WTC11 (cell line): Measurements from ENCODE around the gene KRTAP4-16.

Experiments
- TEAD1 ChIP-seq: sonication (generic); formaldehyde crosslinking; IDR thresholded peaks from 2 replicates; pipeline ENCODE4 v1.8.0; 2022; ENCODE audit warnings: mild to moderate bottlenecking, missing genetic modification reagents
- TF ChIP-seq, protein P1 (sequence below): fragments of 200-600 bp; IDR thresholded peaks from 2 replicates; pipeline ENCODE4 v1.8.0; 2022; ENCODE audit warnings: antibody characterized with exemption
- TF ChIP-seq, protein P2 (sequence below): fragments of 250-450 bp; sonication (Bioruptor Pico); IDR thresholded peaks from 2 replicates; pipeline ENCODE4 v1.9.0; 2021; ENCODE audit warnings: mild to moderate bottlenecking
- TF ChIP-seq, protein P3 (sequence below): sonication (generic); formaldehyde crosslinking; IDR thresholded peaks from 2 replicates; pipeline ENCODE4 v1.8.0; 2022; ENCODE audit warnings: mild to moderate bottlenecking, missing genetic modification reagents

DNA sequence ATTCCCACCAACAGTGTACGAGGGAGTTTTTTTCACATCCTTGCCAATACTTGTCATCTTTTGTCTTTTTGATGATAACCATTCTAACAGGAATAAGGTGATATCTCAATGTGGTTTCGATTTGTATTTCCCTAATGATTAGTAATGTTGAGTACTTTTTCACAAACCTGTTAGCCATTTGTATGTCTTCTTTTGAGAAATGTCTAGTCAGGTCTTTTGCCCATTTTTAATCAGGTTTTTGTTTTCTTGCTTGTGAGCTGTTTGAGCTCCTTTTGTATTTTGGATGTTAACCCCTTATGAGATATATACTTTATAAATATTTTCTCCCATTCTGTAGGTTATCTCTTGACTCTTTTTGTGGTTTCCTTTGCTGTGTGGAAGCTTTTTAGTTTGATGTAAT is 49.5 kb upstream of the KRTAP4-16 start:
- TF ChIP-seq, protein P1, sequence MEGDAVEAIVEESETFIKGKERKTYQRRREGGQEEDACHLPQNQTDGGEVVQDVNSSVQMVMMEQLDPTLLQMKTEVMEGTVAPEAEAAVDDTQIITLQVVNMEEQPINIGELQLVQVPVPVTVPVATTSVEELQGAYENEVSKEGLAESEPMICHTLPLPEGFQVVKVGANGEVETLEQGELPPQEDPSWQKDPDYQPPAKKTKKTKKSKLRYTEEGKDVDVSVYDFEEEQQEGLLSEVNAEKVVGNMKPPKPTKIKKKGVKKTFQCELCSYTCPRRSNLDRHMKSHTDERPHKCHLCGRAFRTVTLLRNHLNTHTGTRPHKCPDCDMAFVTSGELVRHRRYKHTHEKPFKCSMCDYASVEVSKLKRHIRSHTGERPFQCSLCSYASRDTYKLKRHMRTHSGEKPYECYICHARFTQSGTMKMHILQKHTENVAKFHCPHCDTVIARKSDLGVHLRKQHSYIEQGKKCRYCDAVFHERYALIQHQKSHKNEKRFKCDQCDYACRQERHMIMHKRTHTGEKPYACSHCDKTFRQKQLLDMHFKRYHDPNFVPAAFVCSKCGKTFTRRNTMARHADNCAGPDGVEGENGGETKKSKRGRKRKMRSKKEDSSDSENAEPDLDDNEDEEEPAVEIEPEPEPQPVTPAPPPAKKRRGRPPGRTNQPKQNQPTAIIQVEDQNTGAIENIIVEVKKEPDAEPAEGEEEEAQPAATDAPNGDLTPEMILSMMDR = no peak
- TF ChIP-seq, protein P2, sequence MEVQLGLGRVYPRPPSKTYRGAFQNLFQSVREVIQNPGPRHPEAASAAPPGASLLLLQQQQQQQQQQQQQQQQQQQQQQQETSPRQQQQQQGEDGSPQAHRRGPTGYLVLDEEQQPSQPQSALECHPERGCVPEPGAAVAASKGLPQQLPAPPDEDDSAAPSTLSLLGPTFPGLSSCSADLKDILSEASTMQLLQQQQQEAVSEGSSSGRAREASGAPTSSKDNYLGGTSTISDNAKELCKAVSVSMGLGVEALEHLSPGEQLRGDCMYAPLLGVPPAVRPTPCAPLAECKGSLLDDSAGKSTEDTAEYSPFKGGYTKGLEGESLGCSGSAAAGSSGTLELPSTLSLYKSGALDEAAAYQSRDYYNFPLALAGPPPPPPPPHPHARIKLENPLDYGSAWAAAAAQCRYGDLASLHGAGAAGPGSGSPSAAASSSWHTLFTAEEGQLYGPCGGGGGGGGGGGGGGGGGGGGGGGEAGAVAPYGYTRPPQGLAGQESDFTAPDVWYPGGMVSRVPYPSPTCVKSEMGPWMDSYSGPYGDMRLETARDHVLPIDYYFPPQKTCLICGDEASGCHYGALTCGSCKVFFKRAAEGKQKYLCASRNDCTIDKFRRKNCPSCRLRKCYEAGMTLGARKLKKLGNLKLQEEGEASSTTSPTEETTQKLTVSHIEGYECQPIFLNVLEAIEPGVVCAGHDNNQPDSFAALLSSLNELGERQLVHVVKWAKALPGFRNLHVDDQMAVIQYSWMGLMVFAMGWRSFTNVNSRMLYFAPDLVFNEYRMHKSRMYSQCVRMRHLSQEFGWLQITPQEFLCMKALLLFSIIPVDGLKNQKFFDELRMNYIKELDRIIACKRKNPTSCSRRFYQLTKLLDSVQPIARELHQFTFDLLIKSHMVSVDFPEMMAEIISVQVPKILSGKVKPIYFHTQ (CRISPR knock-in tag) = no peak
- TF ChIP-seq, protein P3, sequence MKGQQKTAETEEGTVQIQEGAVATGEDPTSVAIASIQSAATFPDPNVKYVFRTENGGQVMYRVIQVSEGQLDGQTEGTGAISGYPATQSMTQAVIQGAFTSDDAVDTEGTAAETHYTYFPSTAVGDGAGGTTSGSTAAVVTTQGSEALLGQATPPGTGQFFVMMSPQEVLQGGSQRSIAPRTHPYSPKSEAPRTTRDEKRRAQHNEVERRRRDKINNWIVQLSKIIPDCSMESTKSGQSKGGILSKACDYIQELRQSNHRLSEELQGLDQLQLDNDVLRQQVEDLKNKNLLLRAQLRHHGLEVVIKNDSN (CRISPR knock-in tag) = no peak
- no peak for TF ChIP-seq TEAD1 (CRISPR knock-in tag)
